Activated CD4-positive, alpha-beta T cell treated with anti-CD3 and anti-CD28 coated beads, Interleukin-2, amount 50 U/mL, for 1 hour (primary cell): ENCODE measurements around the gene RPL36A.

Source experiments
- DNase-seq: peaks from one replicate; pipeline ENCODE4 v3.0.0-alpha.2; 2020

The RPL36A gene

GRCh38 chrX:101390664-101391525 lies at the start of gene RPL36A:
Gene RPL36A (plus strand): TSS chrX:101391011. CDS start chrX:101391044, 33 bp downstream.
- DNase-seq: peak; percentile 70

GRCh38 chrX:101347859-101348451 lies 42.9 kb upstream of the RPL36A start:
- DNase-seq: no peak

- DNase-seq: peak; percentile 69
These were observed 42.2 kb upstream of the RPL36A start, which contains the start of gene TIMM8A for GRCh38 chrX:101348452-101349192. Gene TIMM8A (minus strand): TSS chrX:101348742. CDS start chrX:101348664, 78 bp downstream.

GRCh38 chrX:101349193-101349562 lies 41.6 kb upstream of the RPL36A start:
- DNase-seq: no peak

GRCh38 chrX:101357166-101357795 lies 33.5 kb upstream of the RPL36A start:
- no peak for DNase-seq

GRCh38 chrX:101359966-101360365 lies 30.8 kb upstream of the RPL36A start:
- no peak for DNase-seq

GRCh38 chrX:101360390-101360789 lies 30.4 kb upstream of the RPL36A start:
- no peak for DNase-seq

- no peak for DNase-seq
These were observed 28.7 kb upstream of the RPL36A start for GRCh38 chrX:101362116-101362515.

- no peak for DNase-seq
These were observed 28.1 kb upstream of the RPL36A start for GRCh38 chrX:101362757-101363156.

GRCh38 chrX:101365301-101365795 lies 25.5 kb upstream of the RPL36A start:
- DNase-seq: no peak

- no peak for DNase-seq
These were observed 22.0 kb upstream of the RPL36A start for GRCh38 chrX:101368800-101369199.

- DNase-seq: no peak
These were observed 21.1 kb upstream of the RPL36A start for GRCh38 chrX:101369687-101370086.

GRCh38 chrX:101370888-101371504 lies 19.8 kb upstream of the RPL36A start:
- DNase-seq: no peak

GRCh38 chrX:101377547-101377946 lies 13.3 kb upstream of the RPL36A start:
- DNase-seq: no peak

- no peak for DNase-seq
These were observed 7.1 kb upstream of the RPL36A start for GRCh38 chrX:101383679-101384205.

GRCh38 chrX:101385026-101385684 lies 5.7 kb upstream of the RPL36A start:
- DNase-seq: no peak

- no peak for DNase-seq
These were observed 4.8 kb upstream of the RPL36A start, which contains the start of gene BTK for GRCh38 chrX:101385795-101386541. Gene BTK (minus strand): TSS chrX:101386191. CDS start chrX:101375284, 10,907 bp downstream.

- DNase-seq: no peak
These were observed 4.3 kb upstream of the RPL36A start for GRCh38 chrX:101386542-101386885.

GRCh38 chrX:101388604-101389003 lies 2.2 kb upstream of the RPL36A start:
- DNase-seq: no peak

GRCh38 chrX:101391831-101392230 lies 1.0 kb downstream of the RPL36A start:
- DNase-seq: no peak
